Prostate gland (tissue), 2 donors: Measurements from ENCODE around the gene KRTAP16-1.

Source experiments
- CTCF ChIP-seq, 4 experiments: fragments of 200-600 bp in 2 of 4; fragments of 450-650 bp in 2 of 4; sonication (generic) in 2 of 4; IDR thresholded peaks; 1 replicate in 3 of 4; 2 replicates in 1 of 4; pipeline ENCODE4 v1.5.1; 2016 to 2019; ENCODE audit warnings: antibody characterized with exemption in 4 of 4, mild to moderate bottlenecking in 2 of 4, moderate library complexity in 2 of 4
- POLR2A ChIP-seq: fragments of 450-650 bp; IDR thresholded peaks from one replicate; pipeline ENCODE4 v1.6.1; 2016; ENCODE audit warnings: antibody characterized with exemption, mild to moderate bottlenecking

DNA sequence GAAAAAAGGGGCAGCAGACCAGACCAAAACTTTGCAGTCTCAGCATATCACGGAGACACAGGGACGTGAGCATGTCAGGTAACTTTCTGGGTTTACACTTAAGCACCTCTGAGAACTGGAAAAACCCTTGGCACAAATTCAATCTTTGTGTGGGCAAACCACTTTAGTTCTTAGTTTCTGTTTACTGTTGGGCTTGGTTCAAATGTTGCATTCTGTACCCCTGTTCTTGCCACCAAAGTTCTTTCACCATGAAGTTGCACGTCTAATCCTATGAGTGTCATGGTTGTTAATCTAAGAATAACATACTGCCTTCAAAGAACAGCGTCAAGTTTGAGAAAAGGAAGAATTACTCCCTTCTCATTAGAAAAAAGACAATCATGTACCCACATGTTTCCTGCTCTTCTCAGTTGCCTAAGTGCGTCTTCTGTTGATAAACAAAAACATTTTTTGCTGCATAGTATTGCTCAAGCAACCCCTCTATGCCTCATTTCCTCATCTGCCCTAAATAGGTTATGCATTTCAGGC lies 29.9 kb upstream of the KRTAP16-1 start:
- TF ChIP-seq CTCF (IDR thresholded peaks at IDR 0.05) = no peak
- TF ChIP-seq POLR2A = no peak
